ENCODE measurements around the gene COPZ1.

The COPZ1 gene

DNA sequence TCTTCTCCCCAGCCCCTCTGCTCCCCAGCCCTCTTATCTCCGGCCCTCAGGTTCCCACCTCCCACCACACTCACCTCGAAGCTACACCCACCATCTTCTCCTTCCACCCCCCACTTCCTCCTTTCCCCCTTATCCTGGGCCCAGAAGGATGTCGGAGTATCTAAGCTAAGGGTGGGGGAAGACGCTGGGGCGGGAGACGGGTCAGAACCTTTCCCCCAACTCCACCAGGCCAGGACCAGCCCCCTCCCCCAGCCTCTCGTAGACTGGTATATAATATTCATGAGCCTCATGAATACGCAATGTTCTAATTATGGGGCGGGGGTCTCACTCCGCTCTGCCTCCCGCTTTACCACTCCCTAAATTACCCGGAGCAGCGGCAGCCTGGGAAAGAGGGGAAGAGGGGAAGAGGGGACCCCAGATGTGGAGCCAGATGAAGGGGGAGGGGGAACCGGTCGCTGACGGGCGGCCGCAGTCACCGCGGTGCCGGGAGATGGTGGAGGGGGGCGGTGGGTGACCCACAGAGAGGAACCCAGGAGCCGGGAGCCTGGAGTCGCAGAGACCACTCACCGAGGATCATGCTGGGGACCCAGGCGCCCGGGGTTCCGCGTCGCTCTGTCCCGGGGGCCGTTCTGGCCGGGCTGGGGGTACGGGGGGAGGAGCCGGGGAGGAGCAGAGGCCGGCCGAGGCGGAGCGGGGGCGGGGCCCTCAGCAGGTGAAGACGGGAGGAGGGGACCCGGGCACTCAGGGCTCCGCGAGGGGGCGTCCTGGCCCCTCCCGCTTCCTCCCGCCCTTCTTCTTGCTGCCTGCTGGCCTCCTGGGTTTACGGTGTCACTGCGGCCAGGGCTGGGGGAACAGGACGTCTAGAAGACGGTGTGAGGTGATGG, 66.0 kb downstream of the COPZ1 start:
- in situ Hi-C loops (cut with MboI; ENCODE audit: low sequenced_read_pairs): loop anchor here (25.0 kb wide), 1 partner anchor 404 kb away; the partner anchor contains the start of gene HOXC10

DNA sequence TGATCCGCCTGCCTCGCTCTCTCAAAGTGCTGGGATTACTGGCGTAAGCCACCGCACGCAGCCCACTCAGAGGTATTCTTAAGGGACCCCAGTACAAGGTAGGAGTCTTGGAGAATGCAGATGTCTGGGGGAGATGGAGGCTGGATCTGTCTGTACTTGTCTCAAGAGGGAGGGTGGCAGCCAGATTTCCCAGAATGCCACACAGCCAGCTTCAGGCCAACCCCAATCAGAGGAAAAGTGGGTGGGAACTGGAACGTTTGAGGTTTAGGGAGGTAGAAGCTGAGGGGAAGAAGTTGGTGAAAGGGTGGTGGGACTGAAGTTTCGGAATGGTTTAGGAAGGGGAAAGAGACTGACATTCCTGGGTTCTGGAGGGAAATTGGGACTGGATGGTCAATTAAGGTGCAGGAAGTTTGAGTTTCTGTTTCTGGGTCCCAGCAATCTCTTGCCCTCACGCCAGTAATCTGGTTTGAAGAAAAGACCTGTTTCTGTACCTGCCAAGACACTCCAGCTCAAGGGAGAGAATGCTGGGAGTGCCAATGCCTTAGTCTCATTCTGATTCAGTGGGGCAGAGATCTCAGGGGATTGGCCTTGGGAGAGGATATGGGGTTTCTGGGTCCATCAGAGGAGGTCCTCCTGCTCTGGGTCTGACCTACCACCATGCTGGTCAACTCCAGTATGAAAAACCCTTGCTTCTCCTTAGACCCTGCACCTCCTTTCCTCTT, 67.7 kb downstream of the COPZ1 start:
- in situ Hi-C loops (cut with MboI; ENCODE audit: low sequenced_read_pairs): loop anchor here (25.0 kb wide), 1 partner anchor 405 kb away; the partner anchor contains the start of gene HOXC10

DNA sequence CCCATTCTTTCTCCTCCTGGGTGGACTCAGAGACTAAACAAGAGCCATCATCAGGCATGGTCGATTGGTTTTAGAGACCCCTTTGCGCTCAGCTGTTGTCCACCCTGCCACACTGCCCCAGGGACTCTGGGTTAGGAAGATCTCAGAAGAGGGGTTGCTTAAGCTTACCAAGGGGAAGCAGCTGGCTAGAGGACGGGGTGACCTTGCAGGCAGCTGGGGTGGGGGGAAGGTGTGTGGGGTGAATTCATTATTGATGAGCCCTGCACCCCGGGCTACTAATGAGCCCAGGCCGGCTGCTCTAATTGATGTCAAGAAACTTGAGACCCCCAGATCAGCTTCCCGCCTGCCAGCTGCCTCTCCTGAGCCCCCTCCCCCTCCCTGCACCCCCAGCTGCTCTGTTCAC, 68.3 kb downstream of the COPZ1 start:
- in situ Hi-C loops (cut with MboI; ENCODE audit: low sequenced_read_pairs): loop anchor here (25.0 kb wide), 1 partner anchor 406 kb away; the partner anchor contains the start of gene HOXC10

DNA sequence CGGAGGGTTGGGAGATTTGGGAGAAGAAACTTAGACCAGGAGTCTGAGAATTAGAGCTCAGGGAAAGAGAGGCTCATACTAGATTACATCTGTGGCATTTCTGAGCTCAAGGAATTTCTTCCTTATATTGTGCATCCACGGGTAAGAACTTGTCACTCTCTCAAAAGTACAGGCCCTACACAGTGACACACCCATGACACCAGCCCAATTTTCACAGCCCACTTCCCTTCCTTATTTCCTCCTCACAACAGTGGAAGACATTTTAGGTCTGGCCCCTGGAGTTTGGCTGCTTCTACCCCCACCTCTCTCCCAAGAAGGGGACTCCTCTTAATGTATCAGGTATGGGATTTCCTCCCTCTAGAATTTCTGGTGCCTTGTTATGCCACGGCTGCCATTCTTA, 68.8 kb downstream of the COPZ1 start:
- in situ Hi-C loops (cut with MboI; ENCODE audit: low sequenced_read_pairs): loop anchor here (25.0 kb wide), 1 partner anchor 406 kb away; the partner anchor contains the start of gene HOXC10

DNA sequence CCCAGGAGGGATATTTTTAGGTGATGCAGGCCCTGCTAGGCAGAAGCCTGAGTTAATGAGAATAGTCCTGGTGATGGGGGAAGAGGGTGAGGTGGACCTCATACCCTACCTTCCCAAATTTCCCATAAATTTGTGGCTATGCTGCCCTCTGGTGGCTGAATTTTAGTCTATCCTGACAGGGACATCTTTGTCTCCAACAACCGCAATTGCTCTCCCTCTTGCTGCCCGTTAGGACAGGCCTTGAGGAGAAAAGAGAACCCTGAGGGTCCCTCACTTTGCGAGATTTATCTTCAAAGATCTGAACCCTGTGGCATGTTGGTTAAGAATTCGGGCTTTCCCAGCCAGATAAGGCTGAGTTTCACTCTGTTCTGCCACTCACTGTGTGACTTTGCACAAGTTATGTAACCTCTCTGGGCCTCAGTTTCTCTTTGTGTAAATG, 69.4 kb downstream of the COPZ1 start:
- in situ Hi-C loops (cut with MboI; ENCODE audit: low sequenced_read_pairs): loop anchor here (25.0 kb wide), 1 partner anchor 407 kb away; the partner anchor contains the start of gene HOXC10

DNA sequence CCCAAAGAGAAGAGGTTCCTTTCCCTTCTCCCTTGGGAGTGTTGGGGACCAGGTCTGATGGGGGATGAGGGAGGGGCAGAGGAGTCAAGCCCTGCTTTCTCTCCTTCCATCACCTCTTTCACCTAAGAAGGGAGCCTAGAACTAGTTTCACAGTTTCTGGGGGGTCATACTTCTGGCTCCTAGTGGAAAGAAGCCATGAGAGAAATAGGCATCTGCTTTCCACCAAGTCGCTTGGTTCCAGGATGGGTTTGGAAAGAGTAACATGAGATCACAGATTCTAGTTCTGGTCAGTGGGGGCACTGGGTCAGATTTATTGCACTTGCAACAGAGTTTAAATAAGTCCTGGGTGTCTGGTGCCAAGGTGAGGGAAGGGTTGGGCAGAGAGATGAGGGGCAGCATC, 70.1 kb downstream of the COPZ1 start:
- in situ Hi-C loops (cut with MboI; ENCODE audit: low sequenced_read_pairs): loop anchor here (5.0 to 25.0 kb wide), 2 partner anchors 47 to 408 kb away; partner anchors contain the start of gene HOXC10

DNA sequence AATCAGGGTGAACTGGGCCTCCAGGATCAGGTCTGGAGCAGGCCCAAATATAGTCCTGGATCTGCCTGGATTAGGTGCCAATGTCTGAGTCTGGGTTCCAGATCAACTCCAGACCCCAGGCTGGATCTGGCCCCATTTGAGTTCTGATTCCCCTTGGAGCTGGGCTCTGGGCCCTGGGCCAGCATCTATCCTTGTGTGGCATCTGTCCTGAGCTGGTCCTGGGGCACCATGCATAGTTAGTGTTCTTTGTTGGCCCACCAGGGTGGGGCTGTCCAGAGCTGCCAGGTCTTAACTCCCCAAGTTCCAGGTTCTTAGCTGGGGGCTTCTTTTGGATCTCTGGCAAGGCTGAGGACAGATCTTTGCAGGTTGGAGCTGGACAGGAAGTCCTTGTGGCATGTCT, 70.6 kb downstream of the COPZ1 start:
- in situ Hi-C loops (cut with MboI; ENCODE audit: low sequenced_read_pairs): loop anchor here (5.0 to 25.0 kb wide), 2 partner anchors 47 to 408 kb away; partner anchors contain the start of gene HOXC10

DNA sequence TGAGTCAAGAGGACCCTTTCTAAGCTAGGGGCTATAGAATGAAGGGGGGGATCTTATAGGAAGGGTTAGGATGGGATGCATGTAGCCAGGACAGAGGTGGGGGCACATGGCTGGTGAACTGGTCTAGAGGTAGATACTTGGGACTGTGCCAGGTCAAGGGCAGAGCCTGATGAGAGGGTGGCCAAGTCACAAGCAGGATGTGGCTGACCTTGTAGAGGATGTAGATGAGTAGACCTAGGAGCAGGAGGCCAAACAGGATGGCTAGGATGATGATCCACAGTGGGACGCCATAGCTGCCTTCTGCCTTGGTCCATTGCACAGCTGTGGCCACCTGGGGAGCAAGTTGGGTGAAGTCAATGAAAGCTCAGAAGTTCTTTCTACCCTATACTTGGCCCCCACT, 72.2 kb downstream of the COPZ1 start:
- in situ Hi-C loops (cut with MboI; ENCODE audit: low sequenced_read_pairs): loop anchor here (5.0 to 25.0 kb wide), 2 partner anchors 45 to 410 kb away; partner anchors contain the start of gene HOXC10

DNA sequence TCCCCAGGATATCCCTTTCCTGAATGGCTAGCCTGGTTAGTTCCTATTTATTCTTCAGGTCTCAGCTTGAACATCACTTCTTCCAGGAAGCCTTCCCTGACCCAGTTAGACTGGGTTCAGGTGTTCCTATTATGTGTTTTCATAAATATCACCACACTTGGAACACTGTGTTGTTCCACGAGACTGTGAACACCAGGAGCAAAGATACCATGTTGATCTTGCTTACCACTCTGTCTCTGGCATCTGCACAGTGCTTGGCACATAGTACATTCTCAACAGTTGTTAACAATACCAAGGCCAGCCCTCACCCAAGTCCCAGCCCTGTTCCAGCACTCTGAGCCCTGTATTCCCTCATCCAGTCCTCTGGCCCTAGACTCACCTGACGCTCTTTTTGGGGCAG, 73.3 kb downstream of the COPZ1 start:
- in situ Hi-C loops (cut with MboI; ENCODE audit: low sequenced_read_pairs): loop anchor here (5.0 to 25.0 kb wide), 2 partner anchors 44 to 411 kb away; partner anchors contain the start of gene HOXC10

DNA sequence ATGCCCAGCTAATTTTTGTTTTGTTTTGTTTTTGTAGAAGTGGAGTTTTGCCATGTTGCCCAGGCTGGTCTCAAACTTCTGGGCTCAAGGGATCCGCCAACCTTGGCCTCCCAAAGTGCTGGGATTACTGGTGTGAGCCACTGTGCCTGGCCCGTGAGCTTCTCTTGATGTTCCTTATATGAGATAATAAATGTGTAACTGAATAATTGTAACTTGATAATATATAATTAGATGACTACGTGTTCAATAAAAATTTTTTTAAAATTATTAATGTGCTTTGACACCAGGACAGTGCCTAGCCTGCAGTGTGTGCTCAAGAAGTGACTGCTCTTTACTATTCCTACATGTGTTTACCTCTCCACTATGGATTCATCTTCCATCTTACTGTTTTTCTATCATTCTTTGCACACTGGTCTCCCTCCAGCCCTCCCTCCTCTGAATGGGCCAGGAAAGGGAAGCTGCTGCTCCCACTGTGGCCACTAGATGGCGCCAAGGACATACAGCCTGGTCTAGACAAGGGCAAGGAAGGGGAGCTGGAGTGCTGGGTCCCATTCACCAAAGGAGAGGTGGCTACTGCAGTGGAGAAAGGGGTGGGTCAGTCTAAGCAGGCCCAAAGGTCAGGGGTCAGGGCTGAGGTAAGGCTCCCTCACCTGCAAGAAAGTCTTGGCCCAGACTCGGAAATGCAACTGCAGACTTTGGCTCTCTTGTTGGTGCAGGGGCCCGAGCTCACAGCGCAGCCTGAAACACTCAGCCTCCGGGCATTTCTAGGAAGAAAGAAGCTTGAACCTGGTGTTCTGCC, 74.3 kb downstream of the COPZ1 start:
- in situ Hi-C loops (cut with MboI; ENCODE audit: low sequenced_read_pairs): loop anchor here (5.0 to 25.0 kb wide), 2 partner anchors 43 to 412 kb away; partner anchors contain the start of gene HOXC10

DNA sequence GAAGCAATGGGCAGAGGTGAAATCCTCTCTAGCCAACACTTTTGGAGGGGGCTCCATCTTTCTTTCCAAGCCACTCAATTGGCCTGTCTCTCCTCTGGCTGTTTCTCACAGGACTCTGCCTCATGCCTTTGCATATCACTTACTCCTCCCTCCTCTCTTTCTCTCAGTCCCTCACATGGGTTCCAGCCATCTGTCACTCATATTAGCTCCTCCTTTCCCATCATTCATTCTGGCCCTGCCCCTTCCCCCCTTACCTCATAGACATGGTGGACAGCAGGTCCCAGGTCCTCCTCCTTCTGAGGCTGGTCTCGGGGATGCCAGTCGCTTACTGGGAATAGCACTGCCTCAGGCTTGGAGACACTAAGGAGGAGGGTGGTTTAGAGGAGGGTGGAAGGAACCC, 76.2 kb downstream of the COPZ1 start:
- in situ Hi-C loops (cut with MboI; ENCODE audit: low sequenced_read_pairs): no loop called here

All from HL-60/S4 treated with retinoic acid at 250 ng/mL for 4 days and 3 days (cell line).